Measurements from ENCODE around the gene ZNF444.

GRCh38 chr19:56149656-56150038 lies 8.6 kb downstream of the ZNF444 start:
- no peak for TF ChIP-seq REST (IDR thresholded peaks at IDR 0.05; ENCODE audit: insufficient read depth in 1 of 2, low read depth in 2 of 2, low read length in 2 of 2)
- no peak for TF ChIP-seq TAF1 (IDR thresholded peaks at IDR 0.05; ENCODE audit: borderline replicate concordance, insufficient read depth, low read length)
- no peak for TF ChIP-seq POLR2AphosphoS5 (IDR thresholded peaks at IDR 0.05; ENCODE audit: low read depth, low read length)
- no peak for TF ChIP-seq SIN3A (IDR thresholded peaks at IDR 0.05; ENCODE audit: borderline replicate concordance, insufficient read depth, low read length)

Data from PFSK-1 (cell line).